ENCODE measurements around the gene LTK.
"Not testable (repeated sequence)": the region's sequence is repeated elsewhere in the genome, so short reads cannot be mapped to it uniquely, and the experiment has no call there.

Gene LTK

DNA sequence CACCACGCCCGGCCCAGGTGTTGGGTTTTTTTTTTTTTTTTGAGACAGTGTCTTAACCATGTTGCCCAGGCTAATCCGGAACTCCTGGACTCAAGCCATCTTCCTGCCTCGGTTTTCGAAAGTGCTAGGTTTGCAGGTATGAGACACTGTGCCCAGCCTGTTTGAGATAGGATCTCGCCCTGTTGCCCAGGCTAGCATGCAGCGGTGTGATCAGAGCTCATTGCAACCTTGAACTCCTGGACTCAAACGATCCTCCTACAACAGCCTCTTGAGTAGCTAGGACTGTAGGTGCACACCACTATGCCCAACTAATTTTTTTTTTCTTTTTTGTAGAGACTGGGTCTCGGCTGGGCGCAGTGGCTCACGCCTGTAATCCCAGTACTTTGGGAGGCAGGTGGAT lies 40.2 kb downstream of the LTK start:
- no peak for DNase-seq

- DNase-seq: not testable (repeated sequence)
These were observed 44.0 kb downstream of the LTK start for GRCh38 chr15:41469644-41470043.

DNA sequence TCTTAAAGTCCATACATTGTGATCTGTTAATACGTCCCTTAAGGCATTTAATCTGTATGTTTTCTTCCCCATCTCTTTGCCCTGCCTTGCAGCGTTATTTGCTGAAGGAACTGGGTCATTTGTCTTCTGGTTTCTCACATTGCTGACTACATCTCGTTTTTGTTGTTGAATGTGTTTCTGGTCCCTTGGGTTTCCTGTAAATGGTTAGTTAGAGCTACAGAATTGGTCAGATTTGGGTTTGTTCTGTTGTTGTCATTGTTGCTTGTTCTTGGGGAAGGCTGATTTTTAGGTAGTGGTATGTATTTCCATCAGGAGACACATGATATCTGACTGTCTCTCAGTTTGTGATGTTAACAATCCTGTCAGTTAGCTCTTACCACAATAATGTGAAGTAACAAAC lies 46.9 kb downstream of the LTK start:
- DNase-seq: no peak

- DNase-seq: no peak
These were observed 47.7 kb downstream of the LTK start for GRCh38 chr15:41465822-41466421.

DNA sequence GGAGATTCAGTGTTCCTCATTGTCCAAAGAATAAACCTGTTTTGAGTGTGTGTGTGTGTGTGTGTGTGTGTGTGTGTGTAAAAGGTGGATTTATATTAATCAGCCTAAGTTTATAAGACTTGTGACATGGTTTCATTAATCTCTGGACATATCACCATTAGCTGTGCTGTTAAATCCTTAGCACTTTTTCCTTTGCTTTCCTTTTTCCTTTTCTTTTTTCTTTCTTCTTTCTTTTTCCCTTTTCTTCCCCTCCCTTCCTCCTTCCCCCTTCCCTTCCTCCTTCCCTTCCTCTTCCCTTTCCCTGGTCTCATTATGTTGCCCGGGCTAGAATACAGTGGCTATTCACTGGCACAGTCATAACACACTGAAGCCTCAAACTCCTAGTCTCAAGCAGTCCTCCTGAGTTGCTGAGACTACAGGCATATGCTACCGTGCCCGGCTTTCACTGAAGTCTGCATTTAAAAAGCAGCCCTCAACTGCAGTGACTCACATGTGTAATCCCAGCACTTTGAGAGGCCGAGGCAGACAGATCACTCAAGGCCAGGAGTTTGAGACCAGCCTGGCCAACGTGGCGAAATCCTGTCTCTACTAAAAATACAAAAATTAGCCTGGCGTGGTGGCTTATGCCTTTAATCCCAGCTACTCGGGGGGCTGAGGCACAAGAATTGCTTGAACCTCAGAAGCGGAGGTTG lies 48.6 kb downstream of the LTK start:
- no peak for DNase-seq

GRCh38 chr15:41462084-41462795 lies 51.4 kb downstream of the LTK start:
- no peak for DNase-seq
